Renal cortical epithelial cell (primary cell): ENCODE measurements around the gene ZC3H12D. TPM values are rescaled to one million over a fixed set of nuclear protein-coding genes. Genes with fewer than 3 reads are reported as not detected.
"Not testable (repeated sequence)": the region's sequence is repeated elsewhere in the genome, so short reads cannot be mapped to it uniquely, and the experiment has no call there.

Source experiments
- DNase-seq: peaks from one replicate; pipeline ENCODE4 v3.0.0-alpha.2; 2011; ENCODE audit warnings: low read depth
- total RNA-seq: library from RNA; depleted of rRNA; stranded (reverse); fragments of >200 nt; gene quantifications from 2 replicates; pipeline ENCODE4 v1.2.3, GENCODE V29; 2014

The ZC3H12D gene
- total RNA-seq, 1 donor from 2014 or later: 0.15 TPM

DNA sequence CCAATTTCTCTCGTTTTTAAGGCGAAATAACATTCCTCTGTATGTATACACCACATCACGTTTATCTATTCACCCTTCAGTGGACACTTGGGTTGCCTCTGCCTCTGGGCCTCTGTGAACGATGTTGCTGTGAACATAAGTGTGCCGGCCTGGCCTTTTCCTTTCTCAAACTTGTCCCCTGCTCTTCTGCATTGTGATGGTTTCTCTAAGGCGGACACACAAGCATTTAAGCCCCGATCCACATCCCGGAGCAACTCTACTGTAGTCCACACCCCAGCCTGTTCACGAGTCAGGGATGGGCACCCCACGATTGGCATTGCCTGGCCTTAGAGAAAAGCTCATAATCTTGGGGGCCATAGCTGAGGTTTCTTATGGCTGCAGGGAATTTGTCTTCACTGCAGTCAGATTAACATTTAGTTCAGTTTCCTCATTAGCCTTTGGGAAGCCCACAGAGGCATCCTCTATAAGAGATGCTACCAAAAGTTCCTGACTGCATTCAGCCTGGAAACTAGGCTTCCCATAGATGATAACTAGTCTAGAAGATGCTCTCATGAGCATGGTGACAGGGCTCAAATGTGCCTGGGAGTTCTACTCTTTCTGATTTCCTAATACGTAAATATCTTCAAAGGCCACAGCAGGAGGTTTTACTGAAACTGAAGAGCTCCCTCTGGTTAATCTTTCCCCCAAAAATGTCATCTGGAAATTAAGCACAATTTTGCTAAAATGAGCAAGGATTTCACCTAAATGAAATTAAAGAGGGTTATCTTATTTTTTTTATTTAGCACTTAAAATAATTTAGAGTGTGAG is 762 bp downstream of the ZC3H12D start:
- no peak for DNase-seq

DNA sequence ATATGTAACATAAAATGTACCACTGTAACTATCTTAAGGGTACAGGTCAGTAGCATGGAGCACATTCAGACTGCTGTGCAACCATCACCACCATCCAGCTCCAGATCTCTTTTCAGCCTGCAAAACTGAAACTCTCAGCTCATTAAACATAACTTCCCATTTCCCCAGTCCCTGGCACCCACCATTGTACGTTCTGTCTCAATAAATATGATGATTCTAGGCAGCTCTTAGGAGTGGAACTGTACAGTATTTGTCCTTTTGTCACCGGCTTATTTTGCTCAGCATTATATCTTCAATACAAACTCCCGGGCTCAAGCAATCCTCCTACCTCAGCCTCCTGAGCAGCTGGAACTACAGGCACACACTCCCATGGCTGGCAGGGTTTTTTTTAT is 1.5 kb downstream of the ZC3H12D start:
- no peak for DNase-seq

DNA sequence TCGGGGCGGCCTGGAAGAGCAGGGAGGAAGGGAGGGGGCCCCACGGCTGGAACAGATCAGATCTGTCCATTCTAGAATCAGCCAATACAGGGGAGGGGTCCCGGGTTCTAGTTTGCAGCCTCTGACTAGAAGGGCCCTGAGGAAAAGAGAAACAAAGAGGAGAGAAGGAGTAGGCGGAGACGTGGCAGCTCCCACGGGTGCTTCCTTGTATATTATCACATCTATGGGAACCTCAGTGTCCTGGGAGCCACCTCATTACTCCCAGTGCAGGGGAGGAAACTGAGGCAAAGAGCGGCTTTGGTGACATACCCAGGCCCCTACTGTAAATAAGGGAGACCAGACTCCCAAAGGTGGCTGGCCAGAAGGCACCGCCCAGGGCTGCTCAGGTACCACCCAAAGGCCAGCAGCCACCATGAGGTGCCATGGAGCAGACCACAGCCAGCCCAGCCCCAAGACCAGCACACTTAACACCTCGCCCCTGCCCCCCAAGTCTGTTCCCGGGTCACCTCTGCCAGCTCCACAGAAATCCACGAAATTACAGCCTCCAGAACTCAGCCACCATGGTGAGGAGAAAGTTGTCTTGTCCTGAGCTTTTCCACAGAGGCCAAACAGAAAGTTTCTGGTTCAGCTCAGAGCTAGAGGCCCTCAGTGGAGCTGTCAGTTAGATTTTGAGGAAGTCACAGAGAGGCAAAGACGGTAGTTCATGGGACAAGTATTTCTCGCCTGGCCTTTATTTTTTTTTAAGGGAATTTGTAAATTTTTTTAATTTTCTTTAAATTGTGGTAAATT is 2.1 kb downstream of the ZC3H12D start:
- DNase-seq: no peak

DNA sequence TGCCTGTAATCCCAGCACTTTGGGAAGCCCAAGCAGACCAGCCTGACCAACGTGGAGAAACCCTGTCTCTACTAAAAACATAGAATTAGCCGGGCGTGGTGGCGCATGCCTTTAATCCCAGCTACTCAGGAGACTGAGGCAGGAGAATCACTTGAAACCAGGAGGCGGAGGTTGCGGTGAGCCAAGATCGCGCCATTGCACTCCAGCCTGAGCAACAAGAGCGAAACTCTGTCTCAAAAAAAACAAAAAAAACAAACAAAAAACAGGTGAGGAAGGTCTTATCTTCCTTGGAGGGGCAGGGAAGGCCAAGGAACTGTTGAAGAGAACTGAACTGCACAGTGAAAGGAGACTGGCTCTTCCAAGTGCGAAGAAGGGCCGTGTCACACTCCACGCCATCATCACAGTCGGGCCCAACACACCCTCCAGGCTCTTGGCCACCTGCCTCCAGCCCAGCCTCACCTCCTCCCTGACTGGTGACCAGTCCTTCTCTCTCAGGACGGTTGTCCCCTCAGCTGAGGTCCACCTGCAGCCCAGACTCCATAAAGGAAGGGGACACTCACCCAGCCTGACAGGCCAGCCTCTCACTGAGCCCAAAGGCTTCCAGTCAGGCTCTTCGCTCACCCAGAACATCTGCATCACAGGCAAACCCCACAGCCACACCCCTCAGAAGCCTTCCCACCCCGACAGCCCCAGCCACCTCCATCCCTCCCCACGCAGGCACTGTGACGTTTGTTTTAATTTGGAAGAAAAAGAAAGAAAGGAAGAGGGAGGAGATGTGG is 4.1 kb downstream of the ZC3H12D start:
- DNase-seq: no peak

DNA sequence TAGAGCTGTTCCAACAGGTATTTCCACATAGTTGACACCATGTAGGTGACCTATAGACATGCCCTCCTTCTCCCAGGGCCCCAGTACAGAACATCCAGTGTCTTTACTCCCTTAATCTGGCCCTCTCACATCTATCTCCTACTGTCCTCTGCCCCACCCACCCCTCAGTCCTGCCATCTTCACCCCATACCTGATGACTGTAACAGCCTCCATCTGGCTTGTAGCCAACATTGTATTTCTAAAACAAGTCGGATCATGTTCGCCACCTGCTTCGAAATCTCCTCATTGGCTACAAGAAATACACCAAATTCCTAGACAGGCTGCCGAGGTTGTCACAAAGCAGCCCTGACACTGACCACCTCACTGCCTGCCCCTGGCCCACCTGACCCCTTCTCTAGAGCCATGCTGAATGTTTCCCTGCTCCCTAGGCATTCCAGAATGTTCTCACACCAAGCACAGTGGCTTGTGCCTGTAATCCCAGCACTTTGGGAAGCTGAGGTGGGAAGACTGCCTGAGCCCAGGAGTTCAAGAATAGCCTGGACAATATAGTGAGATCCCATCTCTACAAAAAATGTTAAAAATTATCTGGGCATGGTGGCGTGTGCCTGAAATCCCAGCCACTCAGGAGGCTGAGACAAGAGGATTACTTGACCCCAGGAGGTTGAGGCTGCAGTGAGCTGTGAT is 6.0 kb downstream of the ZC3H12D start:
- DNase-seq: no peak

DNA sequence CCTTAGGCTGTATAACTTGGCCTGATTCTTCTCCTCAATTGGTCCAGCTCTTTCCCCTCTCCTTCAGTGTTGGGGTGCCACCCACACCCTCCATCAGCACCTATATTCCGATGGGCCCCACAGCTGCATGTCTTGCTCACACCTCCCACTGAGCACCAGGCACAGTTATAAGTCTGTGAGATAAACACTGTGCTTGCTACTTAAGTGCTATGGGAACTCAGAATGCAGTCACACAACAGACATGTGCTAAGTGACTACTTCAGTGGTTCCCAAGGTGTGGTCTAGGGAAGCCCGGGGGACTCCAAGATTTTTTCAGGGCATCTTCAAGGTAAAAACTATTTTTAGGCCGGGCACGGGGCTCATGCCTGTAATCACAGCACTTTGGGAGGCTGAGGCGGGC is 7.3 kb downstream of the ZC3H12D start:
- DNase-seq: no peak

DNA sequence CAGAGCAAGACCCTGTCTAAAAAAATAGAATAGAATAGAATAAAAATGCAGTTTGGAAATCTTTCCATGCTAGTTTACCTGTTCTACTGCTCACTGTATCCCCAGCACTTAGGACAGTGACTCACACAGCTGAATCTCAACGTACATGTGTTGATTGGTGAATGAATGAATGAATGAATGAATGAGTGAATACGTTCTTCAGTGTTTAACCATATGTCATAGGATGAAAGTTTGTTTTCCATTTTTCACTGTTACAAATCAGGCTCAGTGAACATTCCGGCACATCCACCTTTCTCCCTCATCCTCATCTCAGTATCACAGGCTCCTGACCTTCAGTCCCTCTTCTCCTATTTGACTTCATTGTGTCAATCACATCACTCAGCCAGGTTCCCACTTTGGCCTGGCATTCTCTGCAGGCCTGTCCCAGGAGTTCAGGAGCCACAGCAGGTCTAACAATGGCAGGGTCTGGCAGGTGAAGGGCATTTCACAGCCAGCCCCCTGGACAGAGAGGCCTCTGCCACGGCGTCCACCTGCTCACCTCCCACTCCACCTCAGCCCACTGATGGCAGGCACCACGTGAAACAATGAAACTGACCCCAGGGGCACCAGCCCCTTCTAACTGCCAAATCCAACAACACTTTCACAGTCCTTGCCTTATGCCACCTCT is 7.9 kb downstream of the ZC3H12D start:
- DNase-seq: no peak

DNA sequence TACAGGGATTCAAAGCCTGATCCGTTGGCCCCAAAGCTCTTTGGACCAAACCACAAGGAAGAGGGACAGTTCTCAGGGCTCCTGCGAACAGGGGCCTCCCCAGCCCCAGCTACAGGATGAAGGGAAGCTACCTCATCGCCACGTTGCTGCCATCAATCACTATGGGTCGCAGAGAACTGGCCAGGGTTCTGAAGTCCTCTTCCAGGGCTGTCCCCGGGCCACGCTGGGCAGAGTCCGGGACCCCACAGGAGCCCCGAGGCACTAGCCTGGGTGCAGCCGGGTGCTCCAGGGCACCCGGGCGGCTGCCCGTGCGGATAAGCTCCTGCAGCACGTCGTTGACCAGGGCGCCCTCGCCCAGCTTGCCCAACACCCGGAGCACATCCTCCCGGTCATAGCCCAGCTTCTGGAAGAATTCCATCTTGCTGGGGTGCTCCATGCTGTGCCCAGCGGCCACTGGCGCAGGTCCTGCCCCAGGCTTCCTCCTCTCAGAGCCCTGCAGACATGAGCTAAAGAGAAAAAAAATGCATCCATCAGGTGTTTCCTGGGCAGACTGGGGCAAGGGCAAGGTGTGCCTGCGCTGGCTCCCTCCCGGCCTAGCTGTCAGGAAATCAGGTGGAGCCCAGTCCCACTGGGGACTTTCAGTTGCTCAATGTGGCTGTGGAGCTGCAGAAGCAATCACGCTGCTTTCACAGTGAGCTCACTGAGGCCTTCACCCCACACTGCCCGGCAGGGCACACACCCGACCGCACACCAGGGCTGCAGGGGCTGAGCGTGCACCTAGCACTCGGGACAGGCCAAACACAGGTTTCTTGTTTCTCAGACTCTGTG is 10.5 kb downstream of the ZC3H12D start:
- no peak for DNase-seq

DNA sequence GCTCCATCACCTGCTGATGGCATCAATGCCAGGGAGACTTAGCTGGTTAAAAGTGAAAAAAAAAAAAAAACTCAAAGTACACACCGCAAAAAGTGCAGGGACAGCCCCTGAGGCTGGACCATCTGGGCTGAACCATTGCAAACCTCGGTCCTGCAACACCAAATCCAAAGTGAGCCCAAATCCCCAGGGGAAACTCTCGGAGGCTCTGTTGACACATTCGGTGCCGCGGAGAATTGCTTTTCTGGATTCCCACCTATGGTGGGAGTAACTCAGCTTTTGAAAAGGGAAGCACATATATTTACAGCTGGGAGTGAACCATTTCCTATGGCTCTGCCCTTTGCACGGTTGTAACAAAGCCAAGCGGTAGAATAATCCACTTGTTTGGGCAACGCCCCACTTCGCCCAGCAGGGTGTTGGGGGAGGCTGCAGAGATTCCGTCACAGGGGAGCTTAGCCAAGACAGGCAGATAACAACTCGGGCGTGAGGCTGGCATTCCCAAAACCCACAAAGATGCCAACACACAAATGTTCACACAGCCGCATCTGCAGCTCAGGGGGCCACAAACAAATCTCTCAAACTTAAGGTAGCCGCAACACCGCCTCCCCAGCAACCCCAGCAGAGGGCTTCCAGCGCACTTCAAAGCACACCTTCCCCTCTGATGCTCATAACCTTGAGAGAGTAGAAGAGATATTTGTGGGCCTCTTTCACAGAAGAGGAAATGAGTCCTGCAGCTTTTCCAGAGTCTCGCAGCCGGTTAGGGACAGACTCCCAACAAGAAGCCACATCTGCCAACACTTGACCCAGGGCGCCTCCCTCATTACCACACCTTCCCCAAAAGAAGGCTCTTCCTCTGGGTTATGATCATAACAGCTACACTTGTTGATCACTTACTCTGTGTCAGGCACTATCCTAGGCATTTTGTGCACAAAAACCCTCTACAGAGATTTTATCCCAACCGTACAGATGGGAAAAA is 11.4 kb downstream of the ZC3H12D start:
- DNase-seq: no peak

DNA sequence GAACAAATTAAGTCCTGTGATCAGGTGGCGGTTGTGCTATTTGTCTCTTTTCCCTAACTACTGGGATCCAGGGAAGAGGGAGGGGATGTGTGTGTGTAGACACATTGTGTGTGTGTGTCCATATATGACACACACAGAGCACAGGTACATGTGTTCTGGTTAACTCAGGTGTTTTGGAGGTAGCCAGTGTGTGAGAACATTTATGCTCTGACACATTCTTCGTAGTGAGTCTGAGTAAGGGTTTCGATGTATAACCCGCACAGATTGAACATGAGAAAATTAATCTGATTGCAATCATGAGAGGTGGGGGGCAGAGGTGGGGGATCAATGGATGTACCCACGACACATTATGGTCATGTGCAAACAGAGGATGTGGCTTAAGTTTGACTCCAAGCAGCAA is 12.6 kb downstream of the ZC3H12D start:
- no peak for DNase-seq

DNA sequence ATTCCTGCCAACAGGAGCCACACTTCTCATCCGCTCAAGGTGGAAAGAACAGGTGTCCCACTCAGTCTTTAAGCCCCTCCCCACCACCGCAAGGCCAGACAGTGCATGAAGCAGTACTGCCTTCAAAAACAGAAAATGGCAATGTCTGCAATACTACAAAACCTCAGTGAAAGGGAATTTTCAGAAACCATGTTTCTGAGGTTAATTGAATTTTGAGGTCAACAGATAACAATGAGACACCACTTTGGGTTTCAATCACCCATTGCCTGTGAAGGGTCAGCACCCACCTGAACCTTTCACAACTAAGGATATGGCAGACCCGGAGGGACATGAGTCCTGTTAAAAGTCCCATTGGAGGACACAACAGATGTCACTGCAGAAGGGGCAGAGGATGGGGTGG is 13.0 kb downstream of the ZC3H12D start:
- no peak for DNase-seq

DNA sequence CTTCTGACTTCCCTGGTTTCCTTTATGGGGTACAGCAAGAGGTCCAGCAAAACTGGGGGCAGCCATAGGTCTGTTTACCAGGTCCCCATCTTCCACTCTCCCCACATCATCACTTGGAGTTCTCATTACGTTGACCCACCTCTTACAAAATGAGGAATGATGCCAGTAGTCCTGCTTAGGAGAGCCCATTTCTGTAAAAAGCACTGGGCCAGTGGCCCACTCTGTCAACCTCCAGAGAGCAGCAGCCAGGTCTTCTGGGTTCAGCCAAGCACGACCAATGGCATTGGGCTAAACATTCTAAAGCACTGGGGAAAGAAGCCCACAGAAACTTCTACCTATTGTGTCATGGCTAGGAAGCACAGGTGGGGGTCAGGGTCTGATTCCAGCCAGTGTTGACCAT is 13.9 kb downstream of the ZC3H12D start:
- no peak for DNase-seq

DNA sequence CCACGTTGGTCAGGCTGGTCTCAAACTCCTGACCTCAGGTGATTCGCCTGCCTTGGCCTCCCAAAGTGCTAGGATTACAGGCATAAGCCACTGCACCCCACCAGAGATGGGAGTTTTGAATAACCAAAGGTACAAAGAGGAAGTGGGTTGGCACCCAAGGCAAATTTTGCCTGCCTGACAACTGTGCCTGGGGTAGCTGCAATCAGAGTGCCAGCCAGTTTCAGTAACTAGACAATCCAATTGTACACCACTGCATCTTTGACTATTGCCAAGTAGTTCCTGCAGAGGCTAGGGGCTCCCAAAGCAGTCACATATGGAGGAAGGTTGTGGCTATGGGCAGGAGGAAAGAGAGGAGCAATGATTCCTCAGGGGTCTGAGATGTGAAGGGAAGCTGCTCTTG is 16.6 kb downstream of the ZC3H12D start:
- no peak for DNase-seq

DNA sequence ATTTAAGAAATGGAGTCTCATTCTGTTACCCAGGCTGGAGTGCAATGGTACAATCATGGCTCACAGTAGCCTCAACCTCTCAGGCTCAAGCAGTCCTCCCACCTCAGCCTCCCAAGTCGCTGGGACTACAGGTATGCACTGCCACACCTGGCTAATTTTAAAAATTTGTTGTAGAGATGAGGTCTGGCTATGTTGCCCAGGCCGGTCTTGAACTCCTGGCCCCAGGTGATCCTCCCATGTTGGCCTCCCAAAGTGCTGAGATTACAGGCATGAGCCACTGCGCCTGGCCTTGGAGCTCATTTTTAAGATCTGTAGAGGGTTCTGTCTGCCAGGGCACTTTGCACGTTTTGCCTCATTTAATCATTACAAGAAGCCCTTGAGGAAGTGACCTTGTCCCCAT is 17.5 kb downstream of the ZC3H12D start:
- DNase-seq: no peak

DNA sequence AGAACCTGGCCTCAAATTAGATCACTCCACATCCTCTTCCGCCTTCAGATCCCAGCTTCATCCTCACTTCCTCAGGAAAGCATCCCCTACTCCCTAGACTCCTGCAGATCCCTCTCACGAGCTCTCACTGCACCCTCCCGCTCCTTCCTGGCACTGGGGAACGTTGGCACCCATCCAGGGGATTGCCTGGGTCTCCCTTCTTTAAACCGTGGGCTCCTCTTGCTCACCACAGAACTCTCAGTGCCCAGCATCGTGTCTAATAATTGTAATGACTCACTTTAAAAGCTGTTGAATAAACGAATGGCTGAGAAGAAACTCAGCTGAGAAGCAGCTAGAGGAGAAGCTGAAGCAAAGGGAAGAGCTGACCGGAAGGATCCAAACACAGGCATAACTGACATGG is 20.4 kb downstream of the ZC3H12D start:
- DNase-seq: no peak

DNA sequence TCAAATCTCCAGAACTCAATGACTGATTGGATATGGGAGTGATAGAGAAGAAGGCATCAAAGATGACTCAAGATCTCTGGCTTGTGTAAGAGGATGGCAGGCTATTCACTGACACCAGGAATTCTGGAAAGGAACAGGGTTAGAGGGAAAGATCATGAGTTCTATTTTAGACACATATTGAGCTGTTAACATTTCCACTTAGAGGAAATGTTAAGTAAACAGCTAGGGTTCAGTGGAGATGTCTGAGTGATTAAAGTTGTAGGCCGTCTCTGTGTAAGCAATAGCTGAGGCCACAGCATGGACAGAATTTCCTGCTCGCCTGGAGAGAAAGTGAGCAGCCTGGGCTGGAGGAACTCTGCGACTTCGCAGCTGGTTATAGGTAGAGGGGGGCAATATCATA is 21.0 kb downstream of the ZC3H12D start:
- DNase-seq: peak; percentile 73

DNA sequence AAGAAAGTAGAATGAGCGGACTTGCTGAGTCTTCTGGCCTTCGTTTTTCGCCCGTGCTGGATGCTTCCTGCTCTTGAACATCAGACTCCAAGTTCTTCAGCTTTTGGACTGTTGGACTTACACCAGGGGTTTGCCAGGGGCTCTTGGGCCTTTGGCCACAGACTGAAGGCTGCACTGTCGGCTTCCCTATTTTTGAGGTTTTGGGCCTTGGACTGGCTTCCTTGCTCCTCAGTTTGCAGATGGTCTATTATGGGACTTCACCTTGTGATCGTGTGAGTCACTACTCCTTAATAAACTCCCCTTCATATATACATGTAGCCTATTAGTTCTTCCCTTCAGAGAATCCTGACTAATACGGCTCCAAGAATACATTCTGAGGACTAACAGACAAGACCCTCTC is 22.1 kb downstream of the ZC3H12D start:
- not testable (repeated sequence) for DNase-seq

DNA sequence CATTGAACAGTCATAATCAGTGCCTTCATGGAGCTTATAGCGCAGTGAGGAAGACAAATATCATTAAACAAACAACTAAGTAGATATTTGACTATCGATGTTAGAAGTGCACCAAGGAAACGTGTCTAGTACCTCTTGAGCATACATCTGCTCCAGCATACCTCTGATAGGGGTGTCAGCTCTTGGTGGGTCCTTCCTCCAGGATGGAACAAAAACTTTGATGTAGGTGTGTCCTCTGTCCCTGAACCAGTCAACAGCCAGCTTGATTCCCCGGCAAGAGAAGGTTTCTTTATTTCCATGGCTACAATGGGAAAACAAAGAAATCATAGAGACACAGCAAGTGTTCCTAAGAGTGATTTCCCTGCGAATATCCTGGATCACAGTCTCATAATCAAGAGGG is 23.1 kb downstream of the ZC3H12D start:
- no peak for DNase-seq

DNA sequence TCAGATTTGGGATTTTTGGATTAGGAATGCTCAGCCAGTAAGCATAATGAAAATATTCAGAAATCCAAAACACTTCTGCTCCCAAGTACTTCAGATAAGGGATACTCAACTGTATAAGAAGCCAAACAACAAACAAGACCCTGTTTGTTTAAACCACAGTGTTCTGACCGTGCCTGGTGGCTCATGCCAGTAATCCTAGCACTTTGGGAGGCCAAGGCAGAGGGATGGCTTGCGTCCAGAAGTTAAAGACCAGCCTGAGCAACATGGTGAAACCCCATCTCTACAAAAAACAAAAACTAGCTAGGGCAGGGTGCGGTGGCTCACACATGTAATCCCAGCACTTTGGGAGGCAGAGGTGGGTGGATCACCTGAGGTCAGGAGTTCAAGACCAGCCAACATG is 24.6 kb downstream of the ZC3H12D start:
- not testable (repeated sequence) for DNase-seq
